K562 (cell line): ENCODE results near the gene MMP24. TPM values are rescaled to one million over a fixed set of nuclear protein-coding genes. Genes with fewer than 3 reads are reported as not detected.
A peak's percentile ranks its signal among the peaks of the same experiment; 100 is the strongest.

Experiments
- CCAR2 ChIP-seq: fragments of 200-400 bp; formaldehyde crosslinking; IDR thresholded peaks from 2 replicates; pipeline ENCODE4 v1.6.1; 2017; ENCODE audit warnings: mild to moderate bottlenecking, low read depth, low read length
- CREM ChIP-seq: IDR thresholded peaks from 2 replicates; pipeline ENCODE4 v1.6.1; 2014; ENCODE audit warnings: antibody characterized with exemption, low read depth
- FOXK1 ChIP-seq: sonication (generic); formaldehyde crosslinking; IDR thresholded peaks from 2 replicates; pipeline ENCODE4 v1.8.0; 2022; ENCODE audit warnings: missing genetic modification reagents, mild to moderate bottlenecking, borderline replicate concordance
- HMG20A ChIP-seq: fragments of 450-650 bp; formaldehyde crosslinking; conservative IDR thresholded peaks from 2 replicates; pipeline ENCODE4 v1.4.0; 2020; ENCODE audit warnings: mild to moderate bottlenecking, mixed read lengths
- JUND ChIP-seq, 2 experiments: IDR thresholded peaks; 2 replicates in 1 of 2; 3 replicates in 1 of 2; pipeline ENCODE4 v1.6.1; 2011; ENCODE audit warnings: borderline replicate concordance in 2 of 2, low read depth in 2 of 2, low read length in 2 of 2, improper control_type of control experiment in 1 of 2, missing biosample characterization in 1 of 2, missing genetic modification characterization in 1 of 2, missing genetic modification reagents in 1 of 2
- SIN3B ChIP-seq: fragments of 450-650 bp; IDR thresholded peaks from 2 replicates; pipeline ENCODE4 v1.6.1; 2017; ENCODE audit warnings: low read depth, mild to moderate bottlenecking, moderate library complexity
- SP2 ChIP-seq: IDR thresholded peaks from 2 replicates; pipeline ENCODE4 v1.6.1; 2011; ENCODE audit warnings: mild to moderate bottlenecking, low read depth, low read length, moderate library complexity; ENCODE audit not compliant: poor library complexity, severe bottlenecking; ENCODE audit errors: extremely low read depth
- SPI1 ChIP-seq: IDR thresholded peaks from 2 replicates; pipeline ENCODE4 v1.6.1; 2011; ENCODE audit warnings: low read depth, low read length, control low read depth, borderline replicate concordance
- ZNF639 ChIP-seq, 2 experiments: fragments of 200-800 bp in 1 of 2; sonication (Bioruptor generic) in 1 of 2; sonication (generic) in 1 of 2; formaldehyde crosslinking in 1 of 2; IDR thresholded peaks in 1 of 2; conservative IDR thresholded peaks in 1 of 2; 2 replicates each; pipeline versions ENCODE4 v1.5.0 to v1.6.1; 2016 to 2020; ENCODE audit warnings: missing compliant biosample characterization in 1 of 2, missing genetic modification characterization in 1 of 2, missing genetic modification reagents in 1 of 2
- polyA plus RNA-seq, 8 experiments: library from polyadenylated mRNA; depleted of rRNA in 4 of 8; stranded (reverse) in 5 of 8; unstranded in 3 of 8; fragments of >200 nt; fragmentation: Nextera tagmentation in 2 of 8; fragmentation: Illumina TruSeq in 1 of 8; extraction: Ambion mirVana in 2 of 8; extraction: Trizol in 1 of 8; gene quantifications; 2 replicates each; pipeline versions ENCODE4 v1.2.1 to v1.2.3, GENCODE V29; 2011 to 2014; ENCODE audit warnings: inconsistent platforms in 1 of 8, missing spikeins in 1 of 8
- total RNA-seq, 7 experiments: library from RNA; depleted of rRNA in 6 of 7; stranded (reverse); fragments of >200 nt in 6 of 7; fragmentation: Illumina TruSeq in 2 of 7; extraction: Trizol in 2 of 7; gene quantifications; 2 replicates each; pipeline versions ENCODE4 v1.2.1 to v1.2.3, GENCODE V29; 2011 to 2021; ENCODE audit warnings: low replicate concordance in 1 of 7
- TF ChIP-seq, protein P1 (sequence below): sonication (generic); formaldehyde crosslinking; IDR thresholded peaks from 2 replicates; pipeline ENCODE4 v1.8.0; 2022; ENCODE audit warnings: mild to moderate bottlenecking, missing genetic modification reagents

Gene MMP24
- total and polyA plus RNA-seq, 9 of the 15 experiments (the other 6 are each of a cell fraction or from before 2014, with no cell fraction given), result 0.03 to 0.07 (median 0.03) TPM; not detected in 6

- TF ChIP-seq, protein P1, sequence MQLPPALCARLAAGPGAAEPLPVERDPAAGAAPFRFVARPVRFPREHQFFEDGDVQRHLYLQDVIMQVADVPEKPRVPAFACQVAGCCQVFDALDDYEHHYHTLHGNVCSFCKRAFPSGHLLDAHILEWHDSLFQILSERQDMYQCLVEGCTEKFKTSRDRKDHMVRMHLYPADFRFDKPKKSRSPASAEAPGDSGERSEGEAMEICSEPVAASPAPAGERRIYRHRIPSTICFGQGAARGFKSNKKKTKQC (CRISPR knock-in tag), result peak; percentile 55; the same call in 1 of the 2 replicates
- TF ChIP-seq CREM (peak; percentile 62), SP2 (peak; percentile 97), JUND (IDR thresholded peaks at IDR 0.05; ENCODE audit: borderline replicate concordance, low read depth, low read length) (peak; percentile 40), JUND (tag; IDR thresholded peaks at IDR 0.05; ENCODE audit: borderline replicate concordance, low read depth, low read length) (no peak; the same call in 2 of the 3 replicates), HMG20A (CRISPR knock-in tag) (no peak), FOXK1 (0 out of 2 replicates have a peak, but pooled peaks have one; percentile 18), ZNF639 (CRISPR knock-in tag; conservative IDR thresholded peaks at IDR 0.05 in 1 of 2, IDR thresholded peaks at IDR 0.05 in 1 of 2) (peak in 1 of 2 experiments; percentile 58; a peak in 1 of 4 replicates), SIN3B (peak; percentile 75), SPI1 (peak; percentile 83), CCAR2 (no peak)
- TF ChIP-seq, all 486 proteins: peak for 108
Observed at GRCh38 chr20:35284267-35284991, 57.9 kb downstream of the MMP24 start, which contains the start of gene EIF6 (continued).
